A673 (cell line): ENCODE results near the gene PRKCA.

Experiments
- CTCF ChIP-seq: fragments of 300-800, 200-600 bp; sonication (generic); conservative IDR thresholded peaks from 2 replicates; pipeline ENCODE4 v1.5.1; 2017; ENCODE audit warnings: low read depth, mild to moderate bottlenecking, antibody characterized with exemption, low read length, moderate library complexity, mixed read lengths
- EZH2 ChIP-seq: fragments of 200-600 bp; sonication (generic); IDR thresholded peaks from 2 replicates; pipeline ENCODE4 v1.6.1; 2017; ENCODE audit warnings: borderline replicate concordance, low read depth, mild to moderate bottlenecking, mixed read lengths, antibody characterized with exemption, low read length; ENCODE audit not compliant: poor library complexity, severe bottlenecking

- no peak for TF ChIP-seq EZH2
- no peak for TF ChIP-seq CTCF
Observed at GRCh38 chr17:66776999-66777688, 474.7 kb downstream of the PRKCA start.
